K562 (cell line): ENCODE results near the gene VPS18. TPM values are rescaled to one million over a fixed set of nuclear protein-coding genes. Genes with fewer than 3 reads are reported as not detected.

ENCODE experiments used
- ATAC-seq: fragments of 200-7000 bp; cut with Tn5 transposase; 3 replicates; pipeline ENCODE4 v1.9.1; 2020; ENCODE audit warnings: moderate library complexity
- BruUV-seq: library from RNA; stranded (reverse); fragments of 400-500 nt; replicated peaks from 2 replicates; lab custom pipeline; 2021; lab: Mats Ljungman, UMichigan
- CTCF ChIA-PET: fragments of 300-600 bp; formaldehyde crosslinking; extraction: SDS; loops from one replicate; lab custom pipeline; 2021; ENCODE audit warnings: low intra/inter-chr PET ratio; lab: Yijun Ruan, JAX
- POLR2A ChIA-PET: fragments of 300-600, 350-650 bp; sonication (Branson Sonifier 250); formaldehyde crosslinking; extraction: SDS; loops from one replicate; lab custom pipeline; 2021; ENCODE audit warnings: antibody characterized with exemption, inconsistent platforms; lab: Yijun Ruan, JAX
- DNase-seq, 4 experiments: peaks; one replicate each; pipeline versions ENCODE4 v3.0.0 to v3.0.0-alpha.2; 2011 to 2018; ENCODE audit warnings: low spot score in 3 of 4, mixed read lengths in 3 of 4; ENCODE audit errors: extremely low read depth in 1 of 4
- FAIRE-seq: peaks from 2 replicates; lab custom pipeline; 2011; peaks lifted over from hg19 to GRCh38; lab: Jason Lieb, UNC
- H2AFZ ChIP-seq: 2 replicates; pipeline ENCODE4 v1.6.0; 2011; ENCODE audit warnings: low read depth, low read length, control low read depth, inconsistent platforms
- H3K27ac ChIP-seq: fragments of 200-600 bp; 3 replicates; pipeline ENCODE4 v1.8.0; 2011; ENCODE audit warnings: low read depth, mild to moderate bottlenecking, control low read depth, inconsistent platforms, low read length, moderate library complexity, mixed read lengths; ENCODE audit errors: extremely low read depth
- H3K27me3 ChIP-seq, 2 experiments: fragments of 300-600 bp in 1 of 2; 2 replicates in 1 of 2; 3 replicates in 1 of 2; pipeline versions ENCODE4 v1.6.0 to v1.8.0; 2011; ENCODE audit warnings: inconsistent platforms in 2 of 2, low read length in 2 of 2, mild to moderate bottlenecking in 1 of 2, mixed read lengths in 1 of 2, moderate library complexity in 1 of 2; ENCODE audit not compliant: control insufficient read depth in 2 of 2, insufficient read depth in 2 of 2
- H3K36me3 ChIP-seq: fragments of 300-600 bp; 3 replicates; pipeline ENCODE4 v1.8.0; 2011; ENCODE audit warnings: mild to moderate bottlenecking, low read length, inconsistent platforms; ENCODE audit not compliant: control insufficient read depth, insufficient read depth
- H3K4me1 ChIP-seq, 2 experiments: fragments of 200-600 bp in 1 of 2; replicated peaks in 1 of 2; 2 replicates in 1 of 2; 3 replicates in 1 of 2; pipeline versions ENCODE4 v1.5.1 to v1.8.0; 2011; ENCODE audit warnings: inconsistent platforms in 2 of 2, low read length in 2 of 2, mild to moderate bottlenecking in 1 of 2, mixed read lengths in 1 of 2, moderate library complexity in 1 of 2; ENCODE audit not compliant: control insufficient read depth in 2 of 2, insufficient read depth in 2 of 2
- H3K4me2 ChIP-seq: 2 replicates; pipeline ENCODE4 v1.6.1; 2011; ENCODE audit warnings: low read length, control low read depth, inconsistent platforms, mixed read lengths; ENCODE audit not compliant: insufficient read depth
- H3K4me3 ChIP-seq: fragments of 200-600 bp; sonication (generic), shearing (Covaris generic); 2 replicates; pipeline ENCODE4 v1.5.1; 2016; ENCODE audit warnings: control low read depth, inconsistent platforms
- H3K79me2 ChIP-seq: fragments of 200-600 bp; 3 replicates; pipeline ENCODE4 v1.8.0; 2011; ENCODE audit warnings: low read length, inconsistent platforms; ENCODE audit not compliant: control insufficient read depth, insufficient read depth
- H3K9ac ChIP-seq, 2 experiments: 2 replicates each; pipeline versions ENCODE4 v1.6.0 to v1.6.1; 2011; ENCODE audit warnings: low read depth in 2 of 2, low read length in 2 of 2, control low read depth in 1 of 2, inconsistent platforms in 1 of 2, mild to moderate bottlenecking in 1 of 2, mixed read lengths in 1 of 2; ENCODE audit not compliant: insufficient read depth in 1 of 2
- H3K9me1 ChIP-seq: one replicate; pipeline ENCODE4 v1.6.0; 2011; ENCODE audit warnings: inconsistent platforms, mild to moderate bottlenecking, low read length, moderate library complexity; ENCODE audit not compliant: control insufficient read depth, insufficient read depth
- H3K9me3 ChIP-seq: replicated peaks from 2 replicates; pipeline ENCODE4 v1.5.1; 2011; ENCODE audit warnings: low read depth, low read length, inconsistent platforms; ENCODE audit not compliant: control insufficient read depth, insufficient read depth
- H4K20me1 ChIP-seq: replicated peaks from 2 replicates; pipeline ENCODE4 v1.6.1; 2011; ENCODE audit warnings: low read length, inconsistent platforms, mixed read lengths; ENCODE audit not compliant: control insufficient read depth, insufficient read depth
- CHD4 ChIP-seq: fragments of 200-600 bp; sonication (generic); IDR thresholded peaks from 3 replicates; pipeline ENCODE4 v1.6.1; 2012; ENCODE audit warnings: low read depth, mild to moderate bottlenecking, mixed read lengths, low read length, inconsistent platforms; ENCODE audit not compliant: insufficient read depth, insufficient replicate concordance, poor library complexity, severe bottlenecking
- FOXK1 ChIP-seq: sonication (generic); formaldehyde crosslinking; IDR thresholded peaks from 2 replicates; pipeline ENCODE4 v1.8.0; 2022; ENCODE audit warnings: missing genetic modification reagents, mild to moderate bottlenecking, borderline replicate concordance
- FOXP1 ChIP-seq: sonication (generic); formaldehyde crosslinking; IDR thresholded peaks from 2 replicates; pipeline ENCODE4 v1.8.0; 2022; ENCODE audit warnings: mild to moderate bottlenecking, missing genetic modification reagents
- FUS ChIP-seq: fragments of 200-400 bp; formaldehyde crosslinking; optimal IDR thresholded peaks from 2 replicates; pipeline ENCODE3; 2017; ENCODE audit warnings: low read depth, low read length
- KLF6 ChIP-seq: fragments of 250-450 bp; sonication (Bioruptor Pico); IDR thresholded peaks from 2 replicates; pipeline ENCODE4 v1.4.0; 2020; ENCODE audit warnings: mild to moderate bottlenecking, moderate library complexity, borderline replicate concordance
- MAFK ChIP-seq: IDR thresholded peaks from 2 replicates; pipeline ENCODE4 v1.6.1; 2011; ENCODE audit warnings: low read length, improper control_type of control experiment
- PHB ChIP-seq: fragments of 250-450 bp; sonication (Bioruptor Pico); IDR thresholded peaks from 2 replicates; pipeline ENCODE4 v1.5.0; 2021
- RBM25 ChIP-seq: fragments of 200-400 bp; formaldehyde crosslinking; IDR thresholded peaks from 2 replicates; pipeline ENCODE4 v1.6.1; 2018; ENCODE audit warnings: low read length, low read depth, moderate library complexity; ENCODE audit not compliant: severe bottlenecking
- SETDB1 ChIP-seq: IDR thresholded peaks from one replicate; pipeline ENCODE4 v1.6.1; 2012; ENCODE audit warnings: low read length, control low read depth, inconsistent platforms
- SMARCA5 ChIP-seq: fragments of 450-650 bp; IDR thresholded peaks from 2 replicates; pipeline ENCODE4 v1.6.1; 2016
- ZEB2 ChIP-seq: fragments of 450-650 bp; IDR thresholded peaks from 2 replicates; pipeline ENCODE4 v1.6.1; 2016
- ZNF253 ChIP-seq: fragments of 250-450 bp; sonication (Bioruptor Pico); conservative IDR thresholded peaks from 2 replicates; pipeline ENCODE4 v1.6.1; 2021; ENCODE audit warnings: mild to moderate bottlenecking
- WGBS: fragments of 100-300 bp; shearing (Covaris generic); methylation state at CpG from one replicate; pipeline ENCODE4 v1.1.6; 2016; ENCODE audit warnings: low coverage, mixed read lengths; ENCODE audit not compliant: insufficient coverage; ENCODE audit errors: missing lambda C conversion rate; 5-methylcytosine and 5-hydroxymethylcytosine counted together
- in situ Hi-C: fragments of 300-500 bp; cut with MboI; formaldehyde crosslinking; loops from 4 replicates; pipeline ENCODE4 v1.15.0; 2018; ENCODE audit warnings: inconsistent platforms, mixed read lengths
- intact Hi-C: fragments of 100-400 bp; cut with micrococcal nuclease; formaldehyde crosslinking; loops from 2 replicates; pipeline ENCODE4 v1.14.2; 2022
- polyA plus RNA-seq, 8 experiments: library from polyadenylated mRNA; depleted of rRNA in 4 of 8; stranded (reverse) in 5 of 8; unstranded in 3 of 8; fragments of >200 nt; fragmentation: Nextera tagmentation in 2 of 8; fragmentation: Illumina TruSeq in 1 of 8; extraction: Ambion mirVana in 2 of 8; extraction: Trizol in 1 of 8; gene quantifications; 2 replicates each; pipeline versions ENCODE4 v1.2.1 to v1.2.3, GENCODE V29; 2011 to 2014; ENCODE audit warnings: inconsistent platforms in 1 of 8, missing spikeins in 1 of 8
- total RNA-seq, 7 experiments: library from RNA; depleted of rRNA in 6 of 7; stranded (reverse); fragments of >200 nt in 6 of 7; fragmentation: Illumina TruSeq in 2 of 7; extraction: Trizol in 2 of 7; gene quantifications; 2 replicates each; pipeline versions ENCODE4 v1.2.1 to v1.2.3, GENCODE V29; 2011 to 2021; ENCODE audit warnings: low replicate concordance in 1 of 7
- TF ChIP-seq, protein P1 (sequence below), 2 experiments: IDR thresholded peaks in 1 of 2; conservative IDR thresholded peaks in 1 of 2; 2 replicates each; pipeline ENCODE4 v1.6.1; 2016; ENCODE audit warnings: low read depth in 2 of 2, mild to moderate bottlenecking in 1 of 2, missing compliant biosample characterization in 1 of 2, missing genetic modification characterization in 1 of 2, moderate library complexity in 1 of 2
- TF ChIP-seq, protein P2 (sequence below): fragments of 450-650 bp; IDR thresholded peaks from 2 replicates; pipeline ENCODE4 v1.6.1; 2017; ENCODE audit warnings: mild to moderate bottlenecking, moderate library complexity

The VPS18 gene
- total and polyA plus RNA-seq, 9 of the 15 experiments (the other 6 are each of a cell fraction or from before 2014, with no cell fraction given) = 0.73 to 19.9 (median 8.5) TPM

DNA sequence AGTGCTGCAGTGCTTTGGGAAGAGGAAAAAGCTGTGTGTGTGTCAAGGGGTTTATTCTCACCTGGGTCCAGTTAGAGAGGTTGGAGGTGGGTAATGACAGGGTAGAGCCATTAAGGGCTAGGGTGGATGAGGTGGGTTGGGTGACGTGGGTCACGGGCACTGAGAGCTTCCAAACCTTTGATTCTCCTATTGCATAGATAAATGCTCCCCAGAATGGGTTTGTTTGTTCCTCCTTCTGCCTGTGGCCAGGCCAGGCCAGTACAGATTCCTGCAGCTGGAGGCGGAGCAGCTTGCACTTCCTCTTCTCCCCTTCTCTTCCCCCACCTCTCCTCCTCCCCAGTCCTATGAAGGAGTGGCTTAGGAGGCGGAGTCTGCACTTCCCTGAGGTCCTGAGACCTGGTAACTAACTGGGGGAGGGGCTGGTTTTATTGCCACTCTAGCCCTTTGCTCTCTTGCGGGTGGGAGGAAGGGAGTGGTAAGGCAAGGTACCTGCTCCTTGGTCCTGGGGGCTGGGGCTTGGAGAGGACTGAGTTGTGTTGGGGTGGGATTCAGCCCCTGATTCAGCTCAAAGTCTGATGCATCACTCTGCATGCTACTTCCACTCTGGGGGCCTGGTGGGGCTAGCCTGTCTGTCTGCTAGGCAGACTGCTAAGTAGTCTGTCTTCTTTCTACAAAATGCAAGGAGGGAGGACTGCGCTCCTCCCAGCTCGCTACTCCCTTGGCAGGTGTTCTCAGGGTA, 46.9 kb upstream of the VPS18 start (continued):
- TF ChIP-seq RBM25 (no peak), MAFK (no peak), SMARCA5 (peak; percentile 83; the same call in 1 of the 2 replicates)
- TF ChIP-seq, protein P1, sequence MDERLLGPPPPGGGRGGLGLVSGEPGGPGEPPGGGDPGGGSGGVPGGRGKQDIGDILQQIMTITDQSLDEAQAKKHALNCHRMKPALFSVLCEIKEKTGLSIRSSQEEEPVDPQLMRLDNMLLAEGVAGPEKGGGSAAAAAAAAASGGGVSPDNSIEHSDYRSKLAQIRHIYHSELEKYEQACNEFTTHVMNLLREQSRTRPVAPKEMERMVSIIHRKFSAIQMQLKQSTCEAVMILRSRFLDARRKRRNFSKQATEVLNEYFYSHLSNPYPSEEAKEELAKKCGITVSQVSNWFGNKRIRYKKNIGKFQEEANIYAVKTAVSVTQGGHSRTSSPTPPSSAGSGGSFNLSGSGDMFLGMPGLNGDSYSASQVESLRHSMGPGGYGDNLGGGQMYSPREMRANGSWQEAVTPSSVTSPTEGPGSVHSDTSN (CRISPR knock-in tag; IDR thresholded peaks at IDR 0.05; ENCODE audit: low read depth) = no peak
- TF ChIP-seq, protein P1 (tag; conservative IDR thresholded peaks at IDR 0.05; ENCODE audit: low read depth) = no peak
- TF ChIP-seq, all 486 proteins: peak for 51

DNA sequence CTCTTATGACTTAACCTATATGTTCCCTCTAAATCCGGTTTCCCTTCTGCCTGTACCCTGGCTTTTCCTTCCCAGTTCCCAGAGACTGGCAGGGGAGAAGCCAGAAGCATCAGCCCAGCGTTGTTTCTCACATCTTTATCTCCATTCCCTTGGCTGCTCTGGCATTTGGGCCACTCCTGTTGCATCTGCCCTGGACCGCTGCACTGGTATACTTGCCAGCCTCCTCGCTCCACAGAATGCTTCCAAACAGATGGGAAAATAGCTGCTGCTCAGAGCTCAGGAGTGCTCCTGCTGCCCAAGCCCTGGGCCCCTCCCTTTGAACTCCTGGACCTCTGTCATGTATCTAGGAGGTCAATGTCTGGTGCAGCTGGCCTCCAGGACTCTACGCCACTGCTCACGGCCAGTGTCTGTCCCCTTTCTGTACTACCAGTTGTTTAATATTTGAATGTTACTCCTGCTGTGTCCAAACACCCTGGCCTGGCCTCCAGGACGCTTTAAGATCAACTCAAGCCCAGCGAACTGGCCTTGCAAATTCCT, 43.6 kb upstream of the VPS18 start:
- FAIRE-seq = no peak
- Histone ChIP-seq H3K27me3 (no peaks in the 10 kb centered on the region; a peak in 1 of 5 replicates), H3K9ac (peak overlapping the region in 1 of 2 experiments; percentile 13; a peak in 1 of 4 replicates), H3K9me3 (no peaks in the 10 kb centered on the region), H3K4me1 (peaks cover 26 to 34% of the 10 kb centered on the region in 2 experiments), H3K9me1 (no peaks in the 10 kb centered on the region), H2AFZ (no peak overlapping the region), H3K36me3 (no peaks in the 10 kb centered on the region), H3K27ac (no peak overlapping the region), H3K4me2 (no peak overlapping the region), H3K79me2 (no peaks in the 10 kb centered on the region), H3K4me3 (no peak overlapping the region), H4K20me1 (no peaks in the 10 kb centered on the region)
- ChIA-PET POLR2A (interaction anchor here (0.6 to 1.0 kb wide), 3 partner anchors 10 to 51 kb away, joined by 3 read pairs; no protein-coding TSS in a partner anchor), CTCF (no interaction called here)
- in situ Hi-C loops = no loop called here
- no peak for DNase-seq
- WGBS = 52% methylated on average over 7 of the region's 8 CpGs
- no peak for TF ChIP-seq ZNF253 (CRISPR knock-in tag)
- TF ChIP-seq KLF6 = no peak
- TF ChIP-seq PHB = no peak
- no peak for TF ChIP-seq ZEB2
- TF ChIP-seq, protein P2, sequence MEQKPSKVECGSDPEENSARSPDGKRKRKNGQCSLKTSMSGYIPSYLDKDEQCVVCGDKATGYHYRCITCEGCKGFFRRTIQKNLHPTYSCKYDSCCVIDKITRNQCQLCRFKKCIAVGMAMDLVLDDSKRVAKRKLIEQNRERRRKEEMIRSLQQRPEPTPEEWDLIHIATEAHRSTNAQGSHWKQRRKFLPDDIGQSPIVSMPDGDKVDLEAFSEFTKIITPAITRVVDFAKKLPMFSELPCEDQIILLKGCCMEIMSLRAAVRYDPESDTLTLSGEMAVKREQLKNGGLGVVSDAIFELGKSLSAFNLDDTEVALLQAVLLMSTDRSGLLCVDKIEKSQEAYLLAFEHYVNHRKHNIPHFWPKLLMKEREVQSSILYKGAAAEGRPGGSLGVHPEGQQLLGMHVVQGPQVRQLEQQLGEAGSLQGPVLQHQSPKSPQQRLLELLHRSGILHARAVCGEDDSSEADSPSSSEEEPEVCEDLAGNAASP = no peak
- no peak for TF ChIP-seq FOXP1 (CRISPR knock-in tag)
- no peak for TF ChIP-seq FUS
- TF ChIP-seq FOXK1 (CRISPR knock-in tag) = no peak
- TF ChIP-seq SETDB1 = no peak
- TF ChIP-seq CHD4 = no peak
- no TSS peak for BruUV-seq
- no peak for ATAC-seq
- intact Hi-C loops = loop anchor here (10.0 kb wide), 1 partner anchor 176 kb away; no protein-coding TSS in a partner anchor
